Adrenal gland (tissue), 12 donors: ENCODE results near the gene ALKAL2. TPM values are rescaled to one million over a fixed set of nuclear protein-coding genes. Genes with fewer than 3 reads are reported as not detected.

ENCODE experiments used
- DNase-seq, 7 donors: peaks; one replicate each; pipeline ENCODE4 v3.0.0-alpha.2; 2019 to 2020
- H3K27ac ChIP-seq, 5 donors: fragments of 200-600 bp; sonication (generic) in 4 of 5; 1 replicate in 3 of 5; 2 replicates in 2 of 5; pipeline versions ENCODE4 v1.5.1 to v1.8.0; 2016 to 2020; ENCODE audit warnings: mild to moderate bottlenecking in 1 of 5
- H3K27me3 ChIP-seq: fragments of 200-600 bp; 2 replicates; pipeline ENCODE4 v1.8.0; 2021
- H3K36me3 ChIP-seq, 2 donors: fragments of 200-600 bp; replicated peaks in 1 of 2; 1 replicate in 1 of 2; 2 replicates in 1 of 2; pipeline versions ENCODE4 v1.5.1 to v1.8.0; 2018 to 2022
- H3K4me1 ChIP-seq, 2 donors: fragments of 200-600 bp; replicated peaks in 1 of 2; 1 replicate in 1 of 2; 2 replicates in 1 of 2; pipeline versions ENCODE4 v1.5.1 to v1.8.0; 2018 to 2021
- H3K4me3 ChIP-seq, 4 donors: fragments of 200-600 bp; sonication (generic) in 3 of 4; one replicate each; pipeline ENCODE4 v1.5.1; 2016 to 2018
- H3K9me3 ChIP-seq, 3 donors: fragments of 200-600 bp; sonication (generic) in 1 of 3; replicated peaks in 1 of 3; 1 replicate in 2 of 3; 2 replicates in 1 of 3; pipeline versions ENCODE4 v1.5.1 to v1.8.0; 2016 to 2021
- POLR2A ChIP-seq, 2 donors: fragments of 450-650 bp; IDR thresholded peaks; one replicate each; pipeline ENCODE4 v1.6.1; 2017; ENCODE audit warnings: antibody characterized with exemption in 2 of 2, mild to moderate bottlenecking in 2 of 2, moderate library complexity in 1 of 2
- WGBS, 4 donors: extraction: QIAGEN DNeasy Blood & Tissue Kit in 2 of 4; methylation state at CpG; one replicate each; pipeline versions ENCODE4 v1.1.5 to v1.1.7; 2013 to 2017; 5-methylcytosine and 5-hydroxymethylcytosine counted together
- intact Hi-C, 2 donors: fragments of 100-400 bp; cut with DNase I; formaldehyde crosslinking; loops; one replicate each; pipeline versions ENCODE4 v1.14.1 to v1.15.0; 2022 to 2023
- polyA plus RNA-seq, 3 donors: library from polyadenylated mRNA; stranded (reverse); fragments of 200-250 nt in 2 of 3; fragments of 350-450 nt in 1 of 3; fragmentation: Illumina TruSeq in 1 of 3; extraction: RNeasy Lipid Tissue Mini Kit (QIAGEN cat#74804) in 1 of 3; gene quantifications; one replicate each; pipeline ENCODE4 v1.2.3, GENCODE V29; 2013 to 2014
- total RNA-seq, 9 donors: library from RNA; depleted of rRNA in 4 of 9; stranded (reverse); fragments of >200 nt in 4 of 9; fragments of 120-200 nt in 1 of 9; fragmentation: NEBNext Ultra II Directional in 1 of 9; extraction: Animal tissue kit (Norgen Biotek cat#: 25700) in 1 of 9; gene quantifications; one replicate each; pipeline versions ENCODE4 v1.1.0 to v1.2.4, GENCODE V29; 2013 to 2023
- TF ChIP-seq, protein P1 (sequence below), 6 experiments: fragments of 450-650 bp in 4 of 6; fragments of 200-600 bp in 2 of 6; sonication (generic) in 1 of 6; IDR thresholded peaks; 1 replicate in 5 of 6; 2 replicates in 1 of 6; pipeline versions ENCODE4 v1.5.1 to v1.8.0; 2016 to 2021; ENCODE audit warnings: antibody characterized with exemption in 6 of 6, mild to moderate bottlenecking in 2 of 6, moderate library complexity in 1 of 6
- donor health status: healthy with polysubstance abuse.
- donor health status: Bipolar disorder and iron deficiency.
- donor health status: DM: yes; HTN: yes; CAD: no.
- donor health status: DM: no; HTN: no; CAD: no.
- donor health status: DM: no; HTN: no; CAD: no.
- donor health status: DM: yes; HTN: yes; CAD: no.

The ALKAL2 gene
- total and polyA plus RNA-seq, 12 donors = 40.3 to 316 (median 141) TPM

DNA sequence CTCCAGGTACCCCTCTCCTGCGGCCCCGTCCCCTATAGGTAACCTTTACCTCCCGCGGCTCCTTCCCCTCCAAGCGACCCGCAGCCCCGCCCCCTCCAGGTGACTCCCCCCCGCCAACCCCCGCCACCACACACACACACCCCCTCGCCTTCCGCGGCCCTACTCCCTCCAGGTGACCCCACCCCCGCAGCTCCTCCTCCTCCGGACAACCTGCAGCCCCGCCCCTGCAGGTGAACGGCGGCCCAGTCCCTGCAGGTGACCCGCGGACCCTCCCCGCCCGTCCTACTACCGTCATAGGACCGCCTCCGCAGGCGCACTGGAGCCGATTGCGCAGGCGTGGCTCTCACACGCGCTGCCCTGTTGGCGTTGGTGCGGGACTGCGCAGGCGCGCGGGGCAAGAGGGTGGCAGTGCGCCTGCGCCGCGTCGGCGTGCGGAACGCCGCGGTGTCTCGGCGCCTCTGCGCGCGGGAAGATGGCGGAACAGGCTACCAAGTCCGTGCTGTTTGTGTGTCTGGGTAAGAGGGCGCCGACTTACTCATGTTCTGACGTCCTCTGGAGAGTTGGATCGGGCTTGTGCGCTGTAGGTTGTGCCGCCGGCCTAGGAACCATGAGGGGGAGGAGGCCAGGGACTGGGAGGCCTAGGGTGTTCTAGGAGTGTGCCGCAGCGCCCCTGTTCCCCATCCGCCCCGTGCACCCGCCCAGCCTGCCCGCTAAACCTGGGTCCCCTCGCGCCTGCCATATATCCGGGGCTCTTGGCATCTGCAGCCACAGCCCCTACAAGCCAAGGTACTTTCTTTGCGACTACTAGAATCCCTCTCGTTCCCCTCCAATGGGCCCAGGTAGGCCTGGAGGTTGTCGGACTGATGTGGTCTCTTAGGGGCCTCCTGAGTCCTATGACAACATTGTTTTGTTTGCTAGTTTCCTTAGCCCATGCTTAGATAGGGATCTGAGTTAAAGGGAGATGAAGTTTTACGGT lies 23.1 kb downstream of the ALKAL2 start, which contains the start of gene ACP1:
TSS of gene ACP1 (plus strand) at position 455 of the 976 bp plus-strand sequence. CDS start at position 473, 18 bp downstream.
- Histone ChIP-seq H3K36me3 (no peaks in the 10 kb centered on the region), H3K4me1 (peaks cover 14 to 65% of the 10 kb centered on the region in 2 donors), H3K4me3 (peak within 1 kb of the TSS; percentile 49 to 82 (median 74)), H3K27ac (peak within 1 kb of the TSS in 4 of 5 donors; percentile 67 to 91 (median 84)), H3K27me3 (no peaks in the 10 kb centered on the region), H3K9me3 (no peaks in the 10 kb centered on the region)
- peak; percentile 76 to 95 for TF ChIP-seq POLR2A (IDR thresholded peaks at IDR 0.05)
- TF ChIP-seq, protein P1, sequence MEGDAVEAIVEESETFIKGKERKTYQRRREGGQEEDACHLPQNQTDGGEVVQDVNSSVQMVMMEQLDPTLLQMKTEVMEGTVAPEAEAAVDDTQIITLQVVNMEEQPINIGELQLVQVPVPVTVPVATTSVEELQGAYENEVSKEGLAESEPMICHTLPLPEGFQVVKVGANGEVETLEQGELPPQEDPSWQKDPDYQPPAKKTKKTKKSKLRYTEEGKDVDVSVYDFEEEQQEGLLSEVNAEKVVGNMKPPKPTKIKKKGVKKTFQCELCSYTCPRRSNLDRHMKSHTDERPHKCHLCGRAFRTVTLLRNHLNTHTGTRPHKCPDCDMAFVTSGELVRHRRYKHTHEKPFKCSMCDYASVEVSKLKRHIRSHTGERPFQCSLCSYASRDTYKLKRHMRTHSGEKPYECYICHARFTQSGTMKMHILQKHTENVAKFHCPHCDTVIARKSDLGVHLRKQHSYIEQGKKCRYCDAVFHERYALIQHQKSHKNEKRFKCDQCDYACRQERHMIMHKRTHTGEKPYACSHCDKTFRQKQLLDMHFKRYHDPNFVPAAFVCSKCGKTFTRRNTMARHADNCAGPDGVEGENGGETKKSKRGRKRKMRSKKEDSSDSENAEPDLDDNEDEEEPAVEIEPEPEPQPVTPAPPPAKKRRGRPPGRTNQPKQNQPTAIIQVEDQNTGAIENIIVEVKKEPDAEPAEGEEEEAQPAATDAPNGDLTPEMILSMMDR (IDR thresholded peaks at IDR 0.05) = no peak
- 1% methylated on average over 11 to 73 of the region's 73 CpGs for WGBS, 4 donors
- intact Hi-C loops = no loop called here
- peak; percentile 92 to 97 (median 95) for DNase-seq

GRCh38 chr2:263774-264492 lies 24.0 kb downstream of the ALKAL2 start, which contains the start of gene SH3YL1:
Gene SH3YL1 (minus strand): TSS chr2:264032. CDS start chr2:263984, 48 bp downstream.
- peak in 6 of 7 donors; percentile 35 to 66 (median 52) for DNase-seq
- Histone ChIP-seq H3K4me1 (peaks cover 6 to 56% of the 10 kb centered on the region in 2 donors), H3K36me3 (no peaks in the 10 kb centered on the region), H3K27me3 (no peaks in the 10 kb centered on the region), H3K4me3 (peak within 1 kb of the TSS; percentile 49 to 82 (median 74)), H3K9me3 (no peaks in the 10 kb centered on the region), H3K27ac (peak within 1 kb of the TSS in 4 of 5 donors; percentile 67 to 91 (median 84))
- TF ChIP-seq POLR2A (IDR thresholded peaks at IDR 0.05) = peak in 1 of 2 donors; percentile 35
- TF ChIP-seq, protein P1 (IDR thresholded peaks at IDR 0.05) = no peak
- intact Hi-C loops = no loop called here
- WGBS, 4 donors = 1 to 4% (median 1%) methylated on average over 23 to 77 of the region's 77 CpGs

- Histone ChIP-seq H3K4me3 (peak overlapping the region in 2 of 4 donors; percentile 68 to 80), H3K9me3 (no peaks in the 10 kb centered on the region), H3K36me3 (no peaks in the 10 kb centered on the region), H3K27me3 (no peaks in the 10 kb centered on the region), H3K27ac (peak overlapping the region in 4 of 5 donors; percentile 23 to 91 (median 84)), H3K4me1 (peaks cover 6 to 49% of the 10 kb centered on the region in 2 donors)
- TF ChIP-seq, protein P1 (IDR thresholded peaks at IDR 0.05) = no peak
- TF ChIP-seq POLR2A (IDR thresholded peaks at IDR 0.05) = no peak
- intact Hi-C loops = no loop called here
- WGBS, 4 donors = 26 to 44% (median 41%) methylated on average over 28 to 42 of the region's 42 CpGs
- no peak for DNase-seq
Observed at GRCh38 chr2:263022-263738, 24.7 kb downstream of the ALKAL2 start.
